Chondrocyte (in vitro differentiated cells): ENCODE measurements around the gene SLC6A12. TPM values are rescaled to one million over a fixed set of nuclear protein-coding genes. Genes with fewer than 3 reads are reported as not detected.
A peak's percentile ranks its signal among the peaks of the same experiment; 100 is the strongest.

Experiments used
- DNase-seq: peaks from one replicate; pipeline ENCODE4 v3.0.0; 2021; ENCODE audit warnings: mixed read lengths, low spot score
- H3K27ac Mint-ChIP-seq: one replicate; pipeline ENCODE4 v1.8.0; 2021; ENCODE audit warnings: mild to moderate bottlenecking, moderate library complexity, mixed read lengths; ENCODE audit not compliant: unreplicated experiment
- H3K27me3 Mint-ChIP-seq: 2 replicates; pipeline ENCODE4 v1.8.0; 2021; ENCODE audit warnings: low read depth, mixed read lengths
- H3K36me3 Mint-ChIP-seq: 2 replicates; pipeline ENCODE4 v1.8.0; 2021; ENCODE audit warnings: low read depth, mixed read lengths
- H3K4me1 Mint-ChIP-seq: 2 replicates; pipeline ENCODE4 v1.8.0; 2021; ENCODE audit warnings: low read depth, mild to moderate bottlenecking, mixed read lengths
- H3K4me3 Mint-ChIP-seq: one replicate; pipeline ENCODE4 v1.8.0; 2021; ENCODE audit warnings: mild to moderate bottlenecking, moderate library complexity, mixed read lengths; ENCODE audit not compliant: unreplicated experiment
- H3K9me3 Mint-ChIP-seq: 2 replicates; pipeline ENCODE4 v1.8.0; 2021; ENCODE audit warnings: low read depth, mixed read lengths
- CTCF ChIP-seq: fragments of 200-600 bp; sonication (generic); IDR thresholded peaks from 2 replicates; pipeline ENCODE4 v1.5.0; 2021; ENCODE audit warnings: antibody characterized with exemption, mild to moderate bottlenecking, moderate library complexity
- total RNA-seq: library from RNA; stranded (reverse); gene quantifications from 3 replicates; pipeline ENCODE4 v1.2.1, GENCODE V29; 2021

SLC6A12 gene
- total RNA-seq, 1 donor from 2014 or later, result 0.42 TPM

GRCh38 chr12:210277-211141 lies 3.4 kb downstream of the SLC6A12 start:
- H3K27me3 Mint-ChIP-seq, result peaks cover 71% of the 10 kb centered on the region
- peaks cover 7% of the 10 kb centered on the region for H3K4me1 Mint-ChIP-seq
- peaks cover 5% of the 10 kb centered on the region for H3K36me3 Mint-ChIP-seq
- TF ChIP-seq CTCF, result no peak
- no peaks in the 10 kb centered on the region for H3K9me3 Mint-ChIP-seq
- DNase-seq, result peak; percentile 21
- H3K4me3 Mint-ChIP-seq, result no peak overlapping the region
- no peak overlapping the region for H3K27ac Mint-ChIP-seq

GRCh38 chr12:209851-210250 lies 4.1 kb downstream of the SLC6A12 start:
- H3K27ac Mint-ChIP-seq, result no peak overlapping the region

GRCh38 chr12:209246-209645 lies 4.7 kb downstream of the SLC6A12 start:
- Mint-ChIP-seq H3K4me1 (peaks cover 7% of the 10 kb centered on the region), H3K27ac (no peak overlapping the region), H3K36me3 (peaks cover 5% of the 10 kb centered on the region), H3K9me3 (no peaks in the 10 kb centered on the region), H3K27me3 (peaks cover 65% of the 10 kb centered on the region), H3K4me3 (no peak overlapping the region)
- no peak for DNase-seq
- no peak for TF ChIP-seq CTCF

More at GRCh38 chr12:209851-210250, 4.1 kb downstream of the SLC6A12 start:
- H3K27me3 Mint-ChIP-seq, result peaks cover 66% of the 10 kb centered on the region
- peaks cover 7% of the 10 kb centered on the region for H3K4me1 Mint-ChIP-seq
- H3K36me3 Mint-ChIP-seq, result peaks cover 5% of the 10 kb centered on the region
- no peak overlapping the region for H3K4me3 Mint-ChIP-seq
- H3K9me3 Mint-ChIP-seq, result no peaks in the 10 kb centered on the region
- no peak for TF ChIP-seq CTCF
- DNase-seq, result no peak

GRCh38 chr12:208813-209212 lies 5.1 kb downstream of the SLC6A12 start:
- H3K4me1 Mint-ChIP-seq, result peaks cover 9% of the 10 kb centered on the region
- no peak overlapping the region for H3K27ac Mint-ChIP-seq
- H3K36me3 Mint-ChIP-seq, result peaks cover 5% of the 10 kb centered on the region
- peaks cover 65% of the 10 kb centered on the region for H3K27me3 Mint-ChIP-seq
- no peaks in the 10 kb centered on the region for H3K9me3 Mint-ChIP-seq
- no peak for DNase-seq
- H3K4me3 Mint-ChIP-seq, result no peak overlapping the region
- TF ChIP-seq CTCF, result no peak

- peaks cover 4% of the 10 kb centered on the region for H3K4me1 Mint-ChIP-seq
- no peaks in the 10 kb centered on the region for H3K9me3 Mint-ChIP-seq
- DNase-seq, result peak; percentile 54
- no peak overlapping the region for H3K4me3 Mint-ChIP-seq
- H3K27me3 Mint-ChIP-seq, result peaks cover 55% of the 10 kb centered on the region
- H3K36me3 Mint-ChIP-seq, result peaks cover 5% of the 10 kb centered on the region
- no peak for TF ChIP-seq CTCF
- no peak overlapping the region for H3K27ac Mint-ChIP-seq
Observed at GRCh38 chr12:207804-208203, 6.2 kb downstream of the SLC6A12 start.
